HepG2 (cell line): ENCODE data around the gene GJC1. TPM values are rescaled to one million over a fixed set of nuclear protein-coding genes. Genes with fewer than 3 reads are reported as not detected.

ENCODE experiments used
- HNRNPLL ChIP-seq: fragments of 200-400 bp; formaldehyde crosslinking; IDR thresholded peaks from 2 replicates; pipeline ENCODE4 v1.6.1; 2017; ENCODE audit warnings: mild to moderate bottlenecking, low read depth, low read length; ENCODE audit not compliant: poor library complexity, severe bottlenecking
- MEF2D ChIP-seq: sonication (generic); formaldehyde crosslinking; IDR thresholded peaks from 2 replicates; pipeline ENCODE4 v1.5.1; 2020; ENCODE audit warnings: mild to moderate bottlenecking, missing genetic modification reagents
- NCOR1 ChIP-seq: fragments of 200-600 bp; sonication (generic); IDR thresholded peaks from 2 replicates; pipeline ENCODE4 v1.7.0; 2017; ENCODE audit warnings: antibody characterized with exemption, low read length, borderline replicate concordance
- SNAPC2 ChIP-seq: sonication (generic); formaldehyde crosslinking; IDR thresholded peaks from 2 replicates; pipeline ENCODE4 v1.8.1; 2022; ENCODE audit warnings: mild to moderate bottlenecking, missing genetic modification reagents
- TSC22D2 ChIP-seq: sonication (generic); formaldehyde crosslinking; IDR thresholded peaks from 2 replicates; pipeline ENCODE4 v1.5.1; 2020; ENCODE audit warnings: missing genetic modification reagents, mild to moderate bottlenecking, borderline replicate concordance
- ZBTB7B ChIP-seq: sonication (generic); formaldehyde crosslinking; IDR thresholded peaks from 2 replicates; pipeline ENCODE4 v1.4.0; 2020; ENCODE audit warnings: missing genetic modification reagents
- ZFAT ChIP-seq: sonication (generic); formaldehyde crosslinking; conservative IDR thresholded peaks from 2 replicates; pipeline ENCODE4 v1.8.1; 2023; ENCODE audit warnings: missing genetic modification reagents, inconsistent platforms
- ZFP37 ChIP-seq: sonication (generic); formaldehyde crosslinking; IDR thresholded peaks from 2 replicates; pipeline ENCODE4 v1.4.0; 2020; ENCODE audit warnings: missing genetic modification reagents, borderline replicate concordance
- ZKSCAN1 ChIP-seq: fragments of 150-350 bp; IDR thresholded peaks from 2 replicates; pipeline ENCODE4 v1.6.1; 2014; ENCODE audit warnings: low read length
- ZNF20 ChIP-seq: sonication (generic); formaldehyde crosslinking; IDR thresholded peaks from 2 replicates; pipeline ENCODE4 v1.4.0; 2020; ENCODE audit warnings: mild to moderate bottlenecking, moderate library complexity, missing genetic modification reagents
- ZNF263 ChIP-seq: sonication (generic); formaldehyde crosslinking; IDR thresholded peaks from 2 replicates; pipeline ENCODE4 v1.4.0; 2020; ENCODE audit warnings: missing genetic modification reagents
- ZNF629 ChIP-seq: sonication (generic); formaldehyde crosslinking; conservative IDR thresholded peaks from 2 replicates; pipeline ENCODE4 v1.5.0; 2020; ENCODE audit warnings: missing genetic modification reagents
- ZNF75D ChIP-seq: sonication (generic); formaldehyde crosslinking; IDR thresholded peaks from 2 replicates; pipeline ENCODE4 v1.8.1; 2023; ENCODE audit warnings: missing genetic modification reagents, mild to moderate bottlenecking, borderline replicate concordance
- ZNF777 ChIP-seq: sonication (generic); formaldehyde crosslinking; IDR thresholded peaks from 2 replicates; pipeline ENCODE4 v1.4.0; 2020; ENCODE audit warnings: missing genetic modification reagents
- ZNF879 ChIP-seq: sonication (generic); formaldehyde crosslinking; IDR thresholded peaks from 2 replicates; pipeline ENCODE4 v1.8.1; 2023; ENCODE audit warnings: missing genetic modification reagents
- polyA plus RNA-seq, 8 experiments: library from polyadenylated mRNA; depleted of rRNA in 3 of 8; stranded (reverse) in 7 of 8; unstranded in 1 of 8; fragments of >200 nt; fragmentation: Illumina TruSeq in 4 of 8; extraction: Trizol in 4 of 8; gene quantifications; 2 replicates each; pipeline versions ENCODE4 v1.2.1 to v1.2.3, GENCODE V29; 2011 to 2016; ENCODE audit warnings: low read depth in 4 of 8, missing spikeins in 1 of 8, mixed read lengths in 1 of 8; ENCODE audit not compliant: insufficient read depth in 1 of 8
- total RNA-seq, 5 experiments: library from RNA; depleted of rRNA; stranded (reverse); fragments of >200 nt; fragmentation: Illumina TruSeq; extraction: Trizol; gene quantifications; 2 replicates each; pipeline ENCODE4 v1.2.3, GENCODE V29; 2016; ENCODE audit warnings: low read depth in 1 of 5
- TF ChIP-seq, protein P1 (sequence below): sonication (generic); formaldehyde crosslinking; IDR thresholded peaks from 2 replicates; pipeline ENCODE4 v1.4.0; 2020; ENCODE audit warnings: mild to moderate bottlenecking, missing genetic modification reagents
- TF ChIP-seq, protein P2 (sequence below): sonication (generic); formaldehyde crosslinking; IDR thresholded peaks from 2 replicates; pipeline ENCODE4 v1.4.0; 2020; ENCODE audit warnings: missing genetic modification reagents, borderline replicate concordance
- TF ChIP-seq, protein P3 (sequence below): sonication (generic); formaldehyde crosslinking; IDR thresholded peaks from 2 replicates; pipeline ENCODE4 v1.9.0; 2021; ENCODE audit warnings: missing genetic modification reagents, mild to moderate bottlenecking, borderline replicate concordance
- TF ChIP-seq, protein P4 (sequence below): sonication (generic); formaldehyde crosslinking; IDR thresholded peaks from 2 replicates; pipeline ENCODE4 v1.4.0; 2020; ENCODE audit warnings: mild to moderate bottlenecking, missing genetic modification reagents
- TF ChIP-seq, protein P5 (sequence below): sonication (generic); formaldehyde crosslinking; IDR thresholded peaks from 2 replicates; pipeline ENCODE4 v1.5.1; 2020; ENCODE audit warnings: missing genetic modification reagents, mild to moderate bottlenecking, borderline replicate concordance
- TF ChIP-seq, protein P6 (sequence below): IDR thresholded peaks from 2 replicates; pipeline ENCODE4 v1.6.1; 2016; ENCODE audit warnings: low read depth, control low read depth

Gene GJC1
- total and polyA plus RNA-seq, 2 of the 13 experiments (the other 11 are each of a cell fraction or from before 2014, with no cell fraction given): 1.7 TPM

DNA sequence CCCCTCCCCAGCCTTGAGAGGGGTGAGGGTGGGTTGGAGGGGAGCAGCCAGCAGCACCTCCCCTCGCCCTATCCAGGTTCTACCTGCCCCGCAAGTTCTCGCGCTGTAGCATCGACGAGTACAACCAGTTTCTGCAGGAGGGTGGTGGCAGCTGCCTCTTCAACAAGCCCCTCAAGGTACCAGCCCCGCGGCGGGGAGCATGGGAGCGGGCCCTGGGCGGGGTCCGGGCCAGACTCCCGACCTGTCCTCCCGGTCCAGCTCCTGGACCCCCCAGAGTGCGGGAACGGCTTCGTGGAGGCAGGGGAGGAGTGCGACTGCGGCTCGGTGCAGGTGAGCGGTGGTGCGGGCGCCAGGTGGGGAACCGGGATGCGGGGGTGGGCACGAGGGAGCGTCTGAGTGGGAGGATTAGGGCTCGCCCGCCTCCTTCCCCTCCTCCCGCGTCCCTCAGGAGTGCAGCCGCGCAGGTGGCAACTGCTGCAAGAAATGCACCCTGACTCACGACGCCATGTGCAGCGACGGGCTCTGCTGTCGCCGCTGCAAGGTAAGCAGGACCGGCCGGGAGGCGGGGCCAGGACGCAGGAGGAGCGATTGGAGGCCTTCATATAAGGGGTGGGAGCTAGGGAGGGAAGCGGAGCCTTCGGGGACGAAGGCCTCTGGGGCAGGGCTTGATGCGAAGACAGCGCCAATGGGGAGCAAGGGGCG lies 54.8 kb downstream of the GJC1 start (continued):
- TF ChIP-seq, protein P1, sequence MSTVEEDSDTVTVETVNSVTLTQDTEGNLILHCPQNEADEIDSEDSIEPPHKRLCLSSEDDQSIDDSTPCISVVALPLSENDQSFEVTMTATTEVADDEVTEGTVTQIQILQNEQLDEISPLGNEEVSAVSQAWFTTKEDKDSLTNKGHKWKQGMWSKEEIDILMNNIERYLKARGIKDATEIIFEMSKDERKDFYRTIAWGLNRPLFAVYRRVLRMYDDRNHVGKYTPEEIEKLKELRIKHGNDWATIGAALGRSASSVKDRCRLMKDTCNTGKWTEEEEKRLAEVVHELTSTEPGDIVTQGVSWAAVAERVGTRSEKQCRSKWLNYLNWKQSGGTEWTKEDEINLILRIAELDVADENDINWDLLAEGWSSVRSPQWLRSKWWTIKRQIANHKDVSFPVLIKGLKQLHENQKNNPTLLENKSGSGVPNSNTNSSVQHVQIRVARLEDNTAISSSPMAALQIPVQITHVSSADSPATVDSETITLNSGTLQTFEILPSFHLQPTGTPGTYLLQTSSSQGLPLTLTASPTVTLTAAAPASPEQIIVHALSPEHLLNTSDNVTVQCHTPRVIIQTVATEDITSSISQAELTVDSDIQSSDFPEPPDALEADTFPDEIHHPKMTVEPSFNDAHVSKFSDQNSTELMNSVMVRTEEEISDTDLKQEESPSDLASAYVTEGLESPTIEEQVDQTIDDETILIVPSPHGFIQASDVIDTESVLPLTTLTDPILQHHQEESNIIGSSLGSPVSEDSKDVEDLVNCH (CRISPR knock-in tag): no peak; the same call in 1 of the 2 replicates
- TF ChIP-seq ZNF20 (CRISPR knock-in tag) (no peak), NCOR1 (no peak), ZFAT (CRISPR knock-in tag) (no peak), ZNF777 (CRISPR knock-in tag) (peak; percentile 91), ZBTB7B (CRISPR knock-in tag) (no peak), HNRNPLL (no peak), ZNF263 (CRISPR knock-in tag) (peak; percentile 43; the same call in 1 of the 2 replicates), ZNF629 (no peak), ZNF75D (CRISPR knock-in tag) (no peak), MEF2D (CRISPR knock-in tag) (0 out of 2 replicates have a peak, but pooled peaks have one; percentile 19), ZKSCAN1 (no peak), ZFP37 (CRISPR knock-in tag) (no peak), TSC22D2 (CRISPR knock-in tag) (no peak), ZNF879 (CRISPR knock-in tag) (no peak; the same call in 1 of the 2 replicates), SNAPC2 (CRISPR knock-in tag) (peak; percentile 92)
- TF ChIP-seq, protein P2, sequence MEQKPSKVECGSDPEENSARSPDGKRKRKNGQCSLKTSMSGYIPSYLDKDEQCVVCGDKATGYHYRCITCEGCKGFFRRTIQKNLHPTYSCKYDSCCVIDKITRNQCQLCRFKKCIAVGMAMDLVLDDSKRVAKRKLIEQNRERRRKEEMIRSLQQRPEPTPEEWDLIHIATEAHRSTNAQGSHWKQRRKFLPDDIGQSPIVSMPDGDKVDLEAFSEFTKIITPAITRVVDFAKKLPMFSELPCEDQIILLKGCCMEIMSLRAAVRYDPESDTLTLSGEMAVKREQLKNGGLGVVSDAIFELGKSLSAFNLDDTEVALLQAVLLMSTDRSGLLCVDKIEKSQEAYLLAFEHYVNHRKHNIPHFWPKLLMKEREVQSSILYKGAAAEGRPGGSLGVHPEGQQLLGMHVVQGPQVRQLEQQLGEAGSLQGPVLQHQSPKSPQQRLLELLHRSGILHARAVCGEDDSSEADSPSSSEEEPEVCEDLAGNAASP (CRISPR knock-in tag): 0 out of 2 replicates have a peak, but pooled peaks have one; percentile 26
- TF ChIP-seq, protein P3, sequence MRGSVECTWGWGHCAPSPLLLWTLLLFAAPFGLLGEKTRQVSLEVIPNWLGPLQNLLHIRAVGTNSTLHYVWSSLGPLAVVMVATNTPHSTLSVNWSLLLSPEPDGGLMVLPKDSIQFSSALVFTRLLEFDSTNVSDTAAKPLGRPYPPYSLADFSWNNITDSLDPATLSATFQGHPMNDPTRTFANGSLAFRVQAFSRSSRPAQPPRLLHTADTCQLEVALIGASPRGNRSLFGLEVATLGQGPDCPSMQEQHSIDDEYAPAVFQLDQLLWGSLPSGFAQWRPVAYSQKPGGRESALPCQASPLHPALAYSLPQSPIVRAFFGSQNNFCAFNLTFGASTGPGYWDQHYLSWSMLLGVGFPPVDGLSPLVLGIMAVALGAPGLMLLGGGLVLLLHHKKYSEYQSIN (CRISPR knock-in tag): no peak
- TF ChIP-seq, protein P4, sequence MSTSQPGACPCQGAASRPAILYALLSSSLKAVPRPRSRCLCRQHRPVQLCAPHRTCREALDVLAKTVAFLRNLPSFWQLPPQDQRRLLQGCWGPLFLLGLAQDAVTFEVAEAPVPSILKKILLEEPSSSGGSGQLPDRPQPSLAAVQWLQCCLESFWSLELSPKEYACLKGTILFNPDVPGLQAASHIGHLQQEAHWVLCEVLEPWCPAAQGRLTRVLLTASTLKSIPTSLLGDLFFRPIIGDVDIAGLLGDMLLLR (CRISPR knock-in tag): peak; percentile 88
- TF ChIP-seq, protein P5, sequence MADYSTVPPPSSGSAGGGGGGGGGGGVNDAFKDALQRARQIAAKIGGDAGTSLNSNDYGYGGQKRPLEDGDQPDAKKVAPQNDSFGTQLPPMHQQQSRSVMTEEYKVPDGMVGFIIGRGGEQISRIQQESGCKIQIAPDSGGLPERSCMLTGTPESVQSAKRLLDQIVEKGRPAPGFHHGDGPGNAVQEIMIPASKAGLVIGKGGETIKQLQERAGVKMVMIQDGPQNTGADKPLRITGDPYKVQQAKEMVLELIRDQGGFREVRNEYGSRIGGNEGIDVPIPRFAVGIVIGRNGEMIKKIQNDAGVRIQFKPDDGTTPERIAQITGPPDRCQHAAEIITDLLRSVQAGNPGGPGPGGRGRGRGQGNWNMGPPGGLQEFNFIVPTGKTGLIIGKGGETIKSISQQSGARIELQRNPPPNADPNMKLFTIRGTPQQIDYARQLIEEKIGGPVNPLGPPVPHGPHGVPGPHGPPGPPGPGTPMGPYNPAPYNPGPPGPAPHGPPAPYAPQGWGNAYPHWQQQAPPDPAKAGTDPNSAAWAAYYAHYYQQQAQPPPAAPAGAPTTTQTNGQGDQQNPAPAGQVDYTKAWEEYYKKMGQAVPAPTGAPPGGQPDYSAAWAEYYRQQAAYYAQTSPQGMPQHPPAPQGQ: no peak
- TF ChIP-seq, protein P6, sequence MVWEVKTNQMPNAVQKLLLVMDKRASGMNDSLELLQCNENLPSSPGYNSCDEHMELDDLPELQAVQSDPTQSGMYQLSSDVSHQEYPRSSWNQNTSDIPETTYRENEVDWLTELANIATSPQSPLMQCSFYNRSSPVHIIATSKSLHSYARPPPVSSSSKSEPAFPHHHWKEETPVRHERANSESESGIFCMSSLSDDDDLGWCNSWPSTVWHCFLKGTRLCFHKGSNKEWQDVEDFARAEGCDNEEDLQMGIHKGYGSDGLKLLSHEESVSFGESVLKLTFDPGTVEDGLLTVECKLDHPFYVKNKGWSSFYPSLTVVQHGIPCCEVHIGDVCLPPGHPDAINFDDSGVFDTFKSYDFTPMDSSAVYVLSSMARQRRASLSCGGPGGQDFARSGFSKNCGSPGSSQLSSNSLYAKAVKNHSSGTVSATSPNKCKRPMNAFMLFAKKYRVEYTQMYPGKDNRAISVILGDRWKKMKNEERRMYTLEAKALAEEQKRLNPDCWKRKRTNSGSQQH: no peak
